IPS-18a (cell line): ENCODE measurements around the gene PPDPF.
A peak's percentile ranks its signal among the peaks of the same experiment; 100 is the strongest.

Experiments
- H3K27ac ChIP-seq: one replicate; pipeline ENCODE4 v1.5.1; 2013; ENCODE audit warnings: low read length
- H3K27me3 ChIP-seq: one replicate; pipeline ENCODE4 v1.6.1; 2013; ENCODE audit warnings: mild to moderate bottlenecking, low read length; ENCODE audit not compliant: control insufficient read depth, insufficient read depth
- H3K36me3 ChIP-seq: one replicate; pipeline ENCODE4 v1.6.1; 2013; ENCODE audit warnings: low read depth, low read length; ENCODE audit not compliant: control insufficient read depth
- H3K4me1 ChIP-seq: one replicate; pipeline ENCODE4 v1.6.1; 2013; ENCODE audit warnings: low read depth, low read length; ENCODE audit not compliant: control insufficient read depth
- H3K4me3 ChIP-seq: one replicate; pipeline ENCODE4 v1.5.1; 2013; ENCODE audit warnings: low read length
- H3K9ac ChIP-seq: one replicate; pipeline ENCODE4 v1.6.1; 2013; ENCODE audit warnings: mild to moderate bottlenecking, low read length, moderate library complexity
- H3K9me3 ChIP-seq: one replicate; pipeline ENCODE4 v1.6.1; 2013; ENCODE audit warnings: low read depth, low read length; ENCODE audit not compliant: control insufficient read depth

PPDPF gene

GRCh38 chr20:63530788-63531160 lies 10.2 kb downstream of the PPDPF start:
- H3K9me3 ChIP-seq = no peaks in the 10 kb centered on the region
- H3K27me3 ChIP-seq = no peaks in the 10 kb centered on the region
- no peaks in the 10 kb centered on the region for H3K36me3 ChIP-seq
- no peak overlapping the region for H3K27ac ChIP-seq
- H3K4me1 ChIP-seq = no peaks in the 10 kb centered on the region
- H3K4me3 ChIP-seq = no peak overlapping the region
- no peak overlapping the region for H3K9ac ChIP-seq

GRCh38 chr20:63531686-63532448 lies 11.3 kb downstream of the PPDPF start:
- no peaks in the 10 kb centered on the region for H3K4me1 ChIP-seq
- H3K36me3 ChIP-seq = no peaks in the 10 kb centered on the region
- H3K9me3 ChIP-seq = no peaks in the 10 kb centered on the region
- H3K27ac ChIP-seq = no peak overlapping the region
- H3K9ac ChIP-seq = no peak overlapping the region
- no peak overlapping the region for H3K4me3 ChIP-seq
- H3K27me3 ChIP-seq = no peaks in the 10 kb centered on the region

GRCh38 chr20:63532449-63532971 lies 11.9 kb downstream of the PPDPF start:
- Histone ChIP-seq H3K27me3 (no peaks in the 10 kb centered on the region), H3K4me3 (no peak overlapping the region), H3K27ac (no peak overlapping the region), H3K9ac (no peak overlapping the region), H3K36me3 (no peaks in the 10 kb centered on the region), H3K4me1 (no peaks in the 10 kb centered on the region), H3K9me3 (no peaks in the 10 kb centered on the region)

- H3K27ac ChIP-seq = no peak overlapping the region
- H3K4me1 ChIP-seq = no peaks in the 10 kb centered on the region
- H3K36me3 ChIP-seq = no peaks in the 10 kb centered on the region
- H3K9ac ChIP-seq = no peak overlapping the region
- no peak overlapping the region for H3K4me3 ChIP-seq
- no peaks in the 10 kb centered on the region for H3K27me3 ChIP-seq
- H3K9me3 ChIP-seq = no peaks in the 10 kb centered on the region
Observed at GRCh38 chr20:63533388-63533787, 12.8 kb downstream of the PPDPF start.

- Histone ChIP-seq H3K36me3 (no peaks in the 10 kb centered on the region), H3K4me1 (no peaks in the 10 kb centered on the region), H3K9me3 (no peaks in the 10 kb centered on the region), H3K9ac (no peak overlapping the region), H3K27me3 (no peaks in the 10 kb centered on the region), H3K4me3 (no peak overlapping the region), H3K27ac (no peak overlapping the region)
Observed at GRCh38 chr20:63533871-63534393, 13.4 kb downstream of the PPDPF start.

GRCh38 chr20:63534427-63534830 lies 13.9 kb downstream of the PPDPF start:
- Histone ChIP-seq H3K4me1 (no peaks in the 10 kb centered on the region), H3K4me3 (no peak overlapping the region), H3K9ac (no peak overlapping the region), H3K9me3 (no peaks in the 10 kb centered on the region), H3K27ac (no peak overlapping the region), H3K36me3 (no peaks in the 10 kb centered on the region), H3K27me3 (no peaks in the 10 kb centered on the region)

GRCh38 chr20:63534831-63535651 lies 14.5 kb downstream of the PPDPF start:
- no peaks in the 10 kb centered on the region for H3K27me3 ChIP-seq
- no peaks in the 10 kb centered on the region for H3K36me3 ChIP-seq
- H3K4me1 ChIP-seq = no peaks in the 10 kb centered on the region
- no peaks in the 10 kb centered on the region for H3K9me3 ChIP-seq
- H3K27ac ChIP-seq = no peak overlapping the region
- no peak overlapping the region for H3K4me3 ChIP-seq
- H3K9ac ChIP-seq = no peak overlapping the region

- no peaks in the 10 kb centered on the region for H3K27me3 ChIP-seq
- no peaks in the 10 kb centered on the region for H3K4me1 ChIP-seq
- H3K9ac ChIP-seq = no peak overlapping the region
- H3K36me3 ChIP-seq = no peaks in the 10 kb centered on the region
- no peak overlapping the region for H3K4me3 ChIP-seq
- H3K27ac ChIP-seq = no peak overlapping the region
- H3K9me3 ChIP-seq = no peaks in the 10 kb centered on the region
Observed at GRCh38 chr20:63536241-63536977, 15.8 kb downstream of the PPDPF start.

GRCh38 chr20:63536997-63537524 lies 16.5 kb downstream of the PPDPF start, which contains the start of gene PTK6:
Gene PTK6 (minus strand): TSS chr20:63537376. CDS start chr20:63537314, 62 bp downstream.
- Histone ChIP-seq H3K36me3 (no peaks in the 10 kb centered on the region), H3K27ac (no peak within 1 kb of the TSS), H3K9me3 (no peaks in the 10 kb centered on the region), H3K4me3 (peak within 1 kb of the TSS; percentile 40), H3K9ac (no peak within 1 kb of the TSS), H3K27me3 (no peaks in the 10 kb centered on the region), H3K4me1 (no peaks in the 10 kb centered on the region)

- Histone ChIP-seq H3K27me3 (no peaks in the 10 kb centered on the region), H3K27ac (no peak overlapping the region), H3K4me3 (peak overlapping the region; percentile 40), H3K9me3 (no peaks in the 10 kb centered on the region), H3K9ac (no peak overlapping the region), H3K36me3 (no peaks in the 10 kb centered on the region), H3K4me1 (no peaks in the 10 kb centered on the region)
Observed at GRCh38 chr20:63537525-63538203, 17.1 kb downstream of the PPDPF start.
